Metanephros (tissue), 1 donor: Measurements from ENCODE around the gene FEN1. TPM values are rescaled to one million over a fixed set of nuclear protein-coding genes. Genes with fewer than 3 reads are reported as not detected.

Experiments
- total RNA-seq: library from RNA; depleted of rRNA; stranded (reverse); fragments of >200 nt; gene quantifications from one replicate; pipeline ENCODE4 v1.2.3, GENCODE V29; 2014

Gene FEN1, protein sequence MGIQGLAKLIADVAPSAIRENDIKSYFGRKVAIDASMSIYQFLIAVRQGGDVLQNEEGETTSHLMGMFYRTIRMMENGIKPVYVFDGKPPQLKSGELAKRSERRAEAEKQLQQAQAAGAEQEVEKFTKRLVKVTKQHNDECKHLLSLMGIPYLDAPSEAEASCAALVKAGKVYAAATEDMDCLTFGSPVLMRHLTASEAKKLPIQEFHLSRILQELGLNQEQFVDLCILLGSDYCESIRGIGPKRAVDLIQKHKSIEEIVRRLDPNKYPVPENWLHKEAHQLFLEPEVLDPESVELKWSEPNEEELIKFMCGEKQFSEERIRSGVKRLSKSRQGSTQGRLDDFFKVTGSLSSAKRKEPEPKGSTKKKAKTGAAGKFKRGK
- total RNA-seq, result 22.5 TPM

DNA sequence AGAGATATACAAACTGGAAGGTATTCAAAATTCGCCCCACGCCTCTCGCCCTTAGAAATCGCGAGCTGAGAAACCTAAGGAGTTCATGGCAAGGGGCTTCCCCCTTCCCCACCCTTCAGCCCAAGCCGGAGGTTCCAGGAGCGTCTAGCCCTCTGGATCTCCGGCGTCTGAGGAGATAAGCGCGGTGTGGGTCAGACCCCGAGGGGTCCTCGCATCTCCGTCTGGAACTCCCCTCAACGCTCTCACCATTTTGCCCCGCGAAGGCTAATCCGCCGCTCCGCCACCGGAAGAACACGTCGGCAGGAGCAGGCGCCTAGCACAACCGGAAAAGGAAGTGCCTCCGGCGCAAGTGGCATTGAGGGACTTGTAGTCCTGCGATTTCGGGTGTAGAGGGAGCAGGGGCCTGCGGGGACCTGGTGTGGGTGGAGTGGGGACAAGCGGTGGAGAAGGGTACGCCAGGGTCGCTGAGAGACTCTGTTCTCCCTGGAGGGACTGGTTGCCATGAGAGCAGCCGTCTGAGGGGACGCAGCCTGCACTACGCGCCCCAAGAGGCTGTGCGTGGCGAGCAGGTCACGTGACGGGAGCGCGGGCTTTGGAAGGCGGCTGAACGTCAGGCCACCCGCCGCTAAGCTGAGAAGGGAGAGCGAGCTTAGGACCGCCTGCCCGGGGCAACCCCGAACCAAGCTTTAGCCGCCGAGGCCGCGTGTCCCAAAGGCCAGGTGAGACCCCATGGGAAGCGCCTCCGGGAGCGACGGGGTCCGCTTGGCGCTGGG lies at the start of gene FEN1, which contains the start of gene TMEM258:
FEN1 (plus strand) TSS at position 602 of the 773 bp plus-strand sequence. CDS start 2,451 bp downstream, outside the sequence.
TMEM258 (minus strand) TSS at position 290 of the 773 bp plus-strand sequence; CDS start at position 249, 41 bp downstream.

DNA sequence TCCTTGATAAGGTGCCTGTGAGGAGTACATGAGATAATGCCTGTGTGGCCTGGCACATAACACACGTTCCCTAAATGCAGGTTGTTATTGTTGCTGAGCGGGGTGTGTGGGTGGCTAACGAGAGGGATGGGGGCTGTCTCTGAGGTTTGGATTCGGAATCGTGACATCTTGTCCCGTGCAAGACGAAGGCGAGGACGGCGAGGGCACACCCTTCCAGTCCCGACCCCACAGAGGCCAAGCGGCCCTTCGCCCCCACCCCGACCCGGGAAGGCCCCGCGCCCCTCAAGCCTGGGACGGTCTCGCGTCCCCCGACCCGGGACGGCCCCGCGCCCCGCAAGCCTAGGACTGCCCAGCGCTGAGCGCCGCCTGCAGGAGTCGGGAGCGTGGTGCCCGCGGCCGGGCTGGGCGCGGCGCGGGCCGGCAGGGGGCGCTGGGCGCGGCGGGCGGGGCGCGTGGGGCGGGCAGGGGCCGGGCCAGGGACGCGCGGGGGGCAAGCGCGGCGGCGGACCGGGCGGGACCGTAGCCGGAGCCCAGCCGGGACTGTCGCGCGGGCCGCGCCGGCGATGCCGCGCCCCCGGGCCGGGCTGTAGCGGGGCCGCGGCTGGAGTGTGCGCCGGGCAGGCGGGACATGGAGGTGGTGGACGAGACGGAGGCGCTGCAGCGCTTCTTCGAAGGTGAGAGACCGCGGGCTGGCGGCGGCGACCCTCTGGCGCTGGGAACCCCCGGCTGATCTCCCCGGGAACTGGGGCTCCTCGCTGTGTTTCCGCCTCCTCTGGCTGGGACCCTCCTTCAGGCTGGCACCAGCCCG lies 40.4 kb upstream of the FEN1 start, which contains the start of gene MYRF:
MYRF (plus strand) TSS at position 520 of the 808 bp plus-strand sequence; CDS start at position 629, 109 bp downstream.

DNA sequence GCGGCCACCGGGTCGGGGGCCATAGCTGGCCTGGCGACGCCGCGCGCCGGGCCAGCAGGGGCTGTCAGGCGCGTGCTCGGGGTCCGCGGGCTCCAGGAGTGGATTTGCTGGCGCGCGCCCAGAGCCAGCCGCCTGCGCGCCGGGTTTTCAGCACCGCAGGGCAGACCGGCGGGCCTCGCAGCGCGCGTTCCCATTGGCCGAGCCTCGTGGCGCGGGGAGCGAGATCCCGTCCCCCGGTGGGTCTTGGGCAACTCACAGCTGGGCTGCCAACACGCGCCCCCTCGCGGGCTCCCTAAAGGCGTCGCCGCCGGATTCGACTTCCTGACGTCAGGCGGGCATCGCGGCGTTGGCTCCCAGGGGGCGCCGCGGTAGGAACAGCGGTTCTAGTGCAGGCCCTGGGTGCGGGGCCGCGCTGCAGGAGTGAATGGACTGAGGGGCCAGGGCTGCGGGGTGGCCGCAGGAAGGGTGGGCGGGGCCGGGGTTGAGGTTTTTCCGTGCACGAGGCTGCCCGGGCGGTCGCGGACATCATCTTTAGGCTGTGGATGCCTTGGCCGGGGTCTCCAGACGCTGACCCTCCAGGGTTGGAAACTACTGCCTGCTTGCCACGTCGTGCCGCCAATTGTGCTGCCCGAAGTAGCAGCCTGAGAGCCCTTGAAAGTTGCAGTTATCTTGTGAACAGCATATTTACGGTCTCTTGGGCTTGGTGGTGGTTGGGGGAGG lies 24.2 kb downstream of the FEN1 start, which contains the start of gene FADS1:
FADS1 (minus strand) TSS at position 268 of the 720 bp plus-strand sequence; CDS start at position 194, 74 bp downstream.

DNA sequence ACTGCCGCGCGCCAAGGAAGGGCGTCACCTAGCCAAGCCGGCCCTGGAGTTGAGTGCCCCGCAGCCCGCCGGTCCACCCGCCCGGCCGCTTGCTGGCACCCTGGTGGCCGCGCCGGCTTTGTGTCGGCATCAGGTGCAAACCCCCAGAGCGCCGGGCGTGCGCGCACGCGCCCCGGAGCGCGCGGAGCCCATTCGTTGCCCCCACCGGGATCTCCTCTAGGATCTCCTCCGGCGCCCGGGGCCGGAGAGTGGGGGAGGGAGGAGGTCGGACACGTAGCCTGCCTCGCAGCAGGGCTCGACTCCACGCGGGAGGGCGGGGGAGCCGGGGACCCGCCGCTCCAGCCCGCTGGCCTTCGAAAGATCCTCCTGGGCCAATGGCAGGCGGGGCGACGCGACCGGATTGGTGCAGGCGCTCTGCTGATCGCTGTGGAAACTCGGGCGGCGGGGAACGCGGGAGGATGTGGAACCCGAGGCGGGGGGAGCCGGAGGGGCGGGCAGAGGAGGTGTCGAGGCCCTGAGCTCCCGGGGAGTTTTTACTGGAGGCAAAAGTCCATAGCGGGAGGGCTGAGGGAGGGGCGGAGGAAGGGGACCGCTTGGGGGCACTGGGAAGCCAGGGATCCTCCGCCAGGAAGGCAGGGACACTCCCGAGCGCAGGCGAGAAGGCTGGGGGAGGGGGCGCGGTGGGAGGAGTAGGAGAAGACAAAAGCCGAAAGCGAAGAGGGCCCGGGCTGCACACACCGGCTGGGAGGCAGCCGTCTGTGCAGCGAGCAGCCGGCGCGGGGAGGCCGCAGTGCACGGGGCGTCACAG lies 35.1 kb downstream of the FEN1 start, which contains the start of gene FADS2:
FADS2 (plus strand) TSS at position 730 of the 808 bp plus-strand sequence. CDS start 91 bp downstream, outside the sequence.

Other genes with a start within 250 kb of the FEN1 start
- 7.2 TPM for gene SYT7, start 211.8 kb upstream of the FEN1 start, total RNA-seq
- gene DAGLA, start 112.5 kb upstream of the FEN1 start, total RNA-seq, result 3.6 TPM
- 12.7 TPM for gene MYRF, start 40.3 kb upstream of the FEN1 start, total RNA-seq
- gene TMEM258, start 312 bp upstream of the FEN1 start, total RNA-seq, result 117 TPM
- gene FADS1, start 24.1 kb downstream of the FEN1 start, total RNA-seq, result 25.9 TPM
- gene FADS2, start 35.4 kb downstream of the FEN1 start, total RNA-seq, result 35.3 TPM
- gene FADS3, start 98.6 kb downstream of the FEN1 start, total RNA-seq, result 17.5 TPM
- gene RAB3IL1, start 124.7 kb downstream of the FEN1 start, total RNA-seq, result 22.1 TPM
- gene BEST1, start 157.4 kb downstream of the FEN1 start, total RNA-seq, result 1.9 TPM
- gene FTH1, start 174.7 kb downstream of the FEN1 start, total RNA-seq, result 658 TPM